ENCODE data around the gene APIP. TPM values are rescaled to one million over a fixed set of nuclear protein-coding genes. Genes with fewer than 3 reads are reported as not detected.

APIP gene
- total RNA-seq, 4 donors from 2014 or later, result 28.8 to 54.9 (median 33.6) TPM

DNA sequence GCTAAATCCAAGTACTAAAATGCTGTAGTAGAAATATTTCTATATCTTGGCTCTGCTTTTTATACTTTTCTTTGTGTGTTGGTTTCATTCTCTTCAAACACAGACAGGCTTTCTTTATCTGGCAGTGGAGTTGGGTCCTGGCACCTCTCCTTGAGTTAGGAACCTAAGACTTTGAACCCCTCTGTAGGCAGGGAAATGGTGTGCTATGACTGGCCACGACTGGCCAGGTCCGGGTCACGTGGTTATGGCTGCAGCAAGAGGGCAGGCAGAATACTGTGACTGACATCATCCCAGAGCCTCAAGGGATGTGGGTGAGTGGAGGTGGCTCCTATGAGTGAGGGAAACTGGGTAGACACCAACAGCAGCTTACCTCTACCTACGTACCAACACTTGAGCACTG is 42.0 kb downstream of the APIP start:
- TF ChIP-seq POLR2AphosphoS5 (IDR thresholded peaks at IDR 0.05) (no peak), POLR2A (IDR thresholded peaks at IDR 0.05) (no peak), EP300 (IDR thresholded peaks at IDR 0.05) (no peak)
- TF ChIP-seq, protein P1, sequence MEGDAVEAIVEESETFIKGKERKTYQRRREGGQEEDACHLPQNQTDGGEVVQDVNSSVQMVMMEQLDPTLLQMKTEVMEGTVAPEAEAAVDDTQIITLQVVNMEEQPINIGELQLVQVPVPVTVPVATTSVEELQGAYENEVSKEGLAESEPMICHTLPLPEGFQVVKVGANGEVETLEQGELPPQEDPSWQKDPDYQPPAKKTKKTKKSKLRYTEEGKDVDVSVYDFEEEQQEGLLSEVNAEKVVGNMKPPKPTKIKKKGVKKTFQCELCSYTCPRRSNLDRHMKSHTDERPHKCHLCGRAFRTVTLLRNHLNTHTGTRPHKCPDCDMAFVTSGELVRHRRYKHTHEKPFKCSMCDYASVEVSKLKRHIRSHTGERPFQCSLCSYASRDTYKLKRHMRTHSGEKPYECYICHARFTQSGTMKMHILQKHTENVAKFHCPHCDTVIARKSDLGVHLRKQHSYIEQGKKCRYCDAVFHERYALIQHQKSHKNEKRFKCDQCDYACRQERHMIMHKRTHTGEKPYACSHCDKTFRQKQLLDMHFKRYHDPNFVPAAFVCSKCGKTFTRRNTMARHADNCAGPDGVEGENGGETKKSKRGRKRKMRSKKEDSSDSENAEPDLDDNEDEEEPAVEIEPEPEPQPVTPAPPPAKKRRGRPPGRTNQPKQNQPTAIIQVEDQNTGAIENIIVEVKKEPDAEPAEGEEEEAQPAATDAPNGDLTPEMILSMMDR (IDR thresholded peaks at IDR 0.05), result no peak
- no peak for ATAC-seq
- H3K27ac ChIP-seq, result no peak overlapping the region

DNA sequence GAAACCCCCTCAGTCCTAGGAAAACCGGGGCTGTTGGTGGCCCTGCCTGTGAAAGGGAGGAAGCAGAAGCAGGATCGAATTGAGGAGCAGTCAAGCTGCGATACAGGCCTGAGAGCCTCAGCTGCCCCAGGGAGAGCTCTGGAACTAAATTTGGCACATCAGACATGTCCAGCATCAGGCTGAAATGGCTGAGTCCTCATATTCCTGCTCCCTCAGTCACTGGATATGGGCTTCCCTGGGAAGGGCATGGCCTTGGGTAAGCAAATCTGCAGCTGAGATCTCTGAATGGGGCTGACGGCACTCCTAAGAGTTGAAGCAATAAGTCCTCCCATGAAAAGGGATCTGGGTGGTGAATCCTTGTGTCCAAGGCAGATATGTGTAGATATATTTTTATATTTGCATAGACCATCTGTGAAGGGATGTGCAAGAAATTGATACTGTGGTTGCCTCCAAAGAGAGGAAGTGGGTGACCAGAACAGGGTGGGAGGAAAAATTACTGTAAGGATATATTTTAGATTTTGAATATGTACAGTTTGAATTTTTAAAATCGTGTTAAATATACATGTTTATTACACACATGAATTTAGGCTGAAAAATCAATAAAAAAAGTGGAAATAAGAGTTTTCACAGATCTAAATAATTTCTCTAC is 45.5 kb downstream of the APIP start:
- no peak for ATAC-seq
- H3K4me1 ChIP-seq, result no peaks in the 10 kb centered on the region
- peaks cover 0 to 11% of the 10 kb centered on the region in 2 donors for H3K36me3 ChIP-seq
- H3K9me3 ChIP-seq, result no peaks in the 10 kb centered on the region
- no peak overlapping the region for H3K4me3 ChIP-seq
- 78 to 83% methylated on average over 1 to 5 of the region's 5 CpGs for WGBS, 2 donors (ENCODE audit: low coverage in 1 of 2)
- H3K27me3 ChIP-seq, result no peaks in the 10 kb centered on the region
- no peak overlapping the region for H3K27ac ChIP-seq
- TF ChIP-seq, protein P1 (IDR thresholded peaks at IDR 0.05), result no peak
- TF ChIP-seq EP300 (IDR thresholded peaks at IDR 0.05), result no peak
- TF ChIP-seq POLR2A (IDR thresholded peaks at IDR 0.05), result no peak
- no peak for TF ChIP-seq POLR2AphosphoS5 (IDR thresholded peaks at IDR 0.05)

More for the DNA sequence above, 42.0 kb downstream of the APIP start:
- Histone ChIP-seq H3K9me3 (no peaks in the 10 kb centered on the region), H3K4me3 (no peak overlapping the region), H3K36me3 (peaks cover 0 to 11% of the 10 kb centered on the region in 2 donors), H3K4me1 (no peaks in the 10 kb centered on the region), H3K27me3 (no peaks in the 10 kb centered on the region)
- no CpG with 5 or more reads among the region's 4 CpGs for WGBS, 2 donors (ENCODE audit: low coverage in 1 of 2)

DNA sequence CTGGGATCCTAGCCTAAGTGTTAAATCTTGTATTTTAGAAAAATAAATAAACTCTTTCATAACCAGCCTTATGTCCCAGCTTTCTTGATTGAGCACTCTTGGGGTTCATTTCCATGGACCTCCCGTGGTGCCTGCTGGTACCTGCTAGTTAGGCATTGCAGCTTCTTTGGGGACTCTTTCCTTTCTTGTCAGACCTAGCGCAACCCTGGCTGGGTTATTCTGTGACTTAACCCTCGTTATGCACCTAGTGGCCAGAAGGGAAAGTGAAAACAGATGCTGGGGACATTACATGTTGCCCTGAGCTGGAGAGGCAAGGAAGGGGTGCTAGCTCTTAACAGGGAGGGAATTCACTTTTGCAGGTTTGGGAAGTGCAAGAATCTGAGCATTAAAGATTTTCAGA is 46.8 kb downstream of the APIP start:
- ATAC-seq, result no peak
- TF ChIP-seq EP300 (IDR thresholded peaks at IDR 0.05), result no peak
- no peak for TF ChIP-seq POLR2A (IDR thresholded peaks at IDR 0.05)
- TF ChIP-seq, protein P1 (IDR thresholded peaks at IDR 0.05), result no peak
- TF ChIP-seq POLR2AphosphoS5 (IDR thresholded peaks at IDR 0.05), result no peak
- WGBS, 2 donors (ENCODE audit: low coverage in 1 of 2), result 53% methylated on average over 2 of the region's 3 CpGs; no CpG with 5 or more reads in 1 of the 2 donors
- H3K9me3 ChIP-seq, result no peaks in the 10 kb centered on the region
- peaks cover 0 to 4% of the 10 kb centered on the region in 2 donors for H3K36me3 ChIP-seq
- H3K27me3 ChIP-seq, result no peaks in the 10 kb centered on the region
- H3K27ac ChIP-seq, result no peak overlapping the region
- H3K4me3 ChIP-seq, result no peak overlapping the region
- H3K4me1 ChIP-seq, result no peaks in the 10 kb centered on the region

DNA sequence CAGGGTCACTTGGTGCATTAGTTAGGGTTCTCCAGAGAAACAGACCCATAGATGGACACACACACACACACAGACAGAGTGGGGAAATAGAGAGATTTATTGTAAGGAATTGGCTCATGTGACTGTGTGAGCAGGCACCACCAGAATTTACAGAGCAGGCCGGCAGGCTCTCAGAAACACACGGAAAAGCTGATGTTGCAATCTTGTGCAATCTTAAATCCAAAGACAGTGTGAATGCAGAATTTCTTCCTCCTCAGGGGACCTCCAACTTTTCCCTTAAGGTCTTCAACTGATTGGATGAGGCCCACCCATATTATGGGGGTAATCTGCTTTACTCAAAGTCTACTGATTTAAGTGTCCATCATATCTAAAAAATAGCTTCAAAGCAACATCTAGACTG is 49.8 kb downstream of the APIP start:
- Histone ChIP-seq H3K4me3 (no peak overlapping the region), H3K27me3 (no peaks in the 10 kb centered on the region), H3K36me3 (no peaks in the 10 kb centered on the region), H3K9me3 (no peaks in the 10 kb centered on the region), H3K27ac (no peak overlapping the region), H3K4me1 (no peaks in the 10 kb centered on the region)
- 71 to 100% methylated on average over 1 to 2 of the region's 2 CpGs for WGBS, 2 donors (ENCODE audit: low coverage in 1 of 2)
- no peak for ATAC-seq
- TF ChIP-seq, protein P1 (IDR thresholded peaks at IDR 0.05), result no peak
- TF ChIP-seq POLR2AphosphoS5 (IDR thresholded peaks at IDR 0.05) (no peak), EP300 (IDR thresholded peaks at IDR 0.05) (no peak), POLR2A (IDR thresholded peaks at IDR 0.05) (no peak)

DNA sequence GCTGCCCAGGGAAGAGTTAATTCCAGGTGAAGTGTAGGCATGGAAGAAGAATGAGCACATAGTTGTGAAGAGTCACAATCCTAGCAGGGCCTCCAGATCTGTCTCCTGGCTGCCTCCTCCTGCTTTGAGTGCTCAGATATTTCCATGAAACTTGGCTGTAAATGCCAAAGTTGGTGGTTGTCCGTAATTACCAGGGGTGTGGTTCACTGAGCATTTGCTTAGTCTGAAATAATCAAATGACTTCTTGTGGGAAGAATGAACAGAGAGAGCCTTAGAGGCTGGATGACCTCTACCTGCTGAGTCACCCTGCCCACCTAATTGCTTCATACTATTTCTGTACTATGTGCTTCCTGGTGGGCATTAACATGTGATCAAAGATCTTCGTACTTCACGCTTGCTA is 50.9 kb downstream of the APIP start:
- Histone ChIP-seq H3K4me1 (no peaks in the 10 kb centered on the region), H3K27me3 (no peaks in the 10 kb centered on the region), H3K27ac (no peak overlapping the region), H3K36me3 (no peaks in the 10 kb centered on the region), H3K9me3 (no peaks in the 10 kb centered on the region), H3K4me3 (no peak overlapping the region)
- ATAC-seq, result no peak
- no peak for TF ChIP-seq POLR2AphosphoS5 (IDR thresholded peaks at IDR 0.05)
- TF ChIP-seq EP300 (IDR thresholded peaks at IDR 0.05), result no peak
- TF ChIP-seq, protein P1 (IDR thresholded peaks at IDR 0.05), result no peak
- TF ChIP-seq POLR2A (IDR thresholded peaks at IDR 0.05), result no peak
- 93 to 100% methylated on average over 2 to 3 of the region's 3 CpGs for WGBS, 2 donors (ENCODE audit: low coverage in 1 of 2)
